HG03378 (cell line): ENCODE data around the gene BAHCC1.

Experiments used
- ATAC-seq: cut with Tn5 transposase; IDR thresholded peaks from one replicate; pipeline ENCODE4 v1.9.1; 2021; ENCODE audit warnings: mild to moderate bottlenecking, moderate library complexity; ENCODE audit not compliant: unreplicated experiment

Gene BAHCC1

GRCh38 chr17:81397314-81398175 lies 2.3 kb downstream of the BAHCC1 start:
- ATAC-seq = no peak

- no peak for ATAC-seq
Measured at GRCh38 chr17:81398176-81398831, 3.0 kb downstream of the BAHCC1 start.

DNA sequence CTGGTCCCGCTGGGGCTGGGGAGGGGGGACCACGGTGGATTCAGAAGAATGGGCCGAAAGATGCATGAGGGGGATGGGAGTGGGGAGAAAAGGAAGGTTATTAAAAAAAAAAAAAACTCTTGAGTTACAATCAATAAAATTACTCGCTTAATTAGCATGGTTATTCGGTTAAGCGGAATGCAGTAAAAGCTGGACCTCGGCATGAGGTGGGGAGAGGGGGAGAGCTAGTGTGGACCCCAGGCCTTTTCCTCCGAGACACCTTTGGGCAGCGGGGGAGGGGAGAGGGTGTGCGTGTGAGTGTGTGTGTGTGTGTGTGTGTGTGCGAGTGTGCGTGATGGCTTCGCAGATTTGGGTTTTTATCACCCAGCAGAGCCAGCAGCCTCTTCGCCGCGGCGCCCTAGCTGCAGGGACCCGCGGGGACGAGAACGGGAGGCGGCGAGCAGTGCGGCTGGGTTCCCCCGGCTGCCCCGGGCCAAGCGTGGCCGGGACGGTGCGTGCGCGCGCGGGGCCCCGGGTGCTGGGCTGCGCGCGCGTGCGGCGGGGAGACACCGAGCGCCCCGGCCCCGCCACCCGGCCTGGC lies 3.7 kb downstream of the BAHCC1 start:
- ATAC-seq = no peak

GRCh38 chr17:81399481-81400153 lies 4.4 kb downstream of the BAHCC1 start:
- ATAC-seq = no peak

GRCh38 chr17:81400154-81400977 lies 5.1 kb downstream of the BAHCC1 start:
- no peak for ATAC-seq

DNA sequence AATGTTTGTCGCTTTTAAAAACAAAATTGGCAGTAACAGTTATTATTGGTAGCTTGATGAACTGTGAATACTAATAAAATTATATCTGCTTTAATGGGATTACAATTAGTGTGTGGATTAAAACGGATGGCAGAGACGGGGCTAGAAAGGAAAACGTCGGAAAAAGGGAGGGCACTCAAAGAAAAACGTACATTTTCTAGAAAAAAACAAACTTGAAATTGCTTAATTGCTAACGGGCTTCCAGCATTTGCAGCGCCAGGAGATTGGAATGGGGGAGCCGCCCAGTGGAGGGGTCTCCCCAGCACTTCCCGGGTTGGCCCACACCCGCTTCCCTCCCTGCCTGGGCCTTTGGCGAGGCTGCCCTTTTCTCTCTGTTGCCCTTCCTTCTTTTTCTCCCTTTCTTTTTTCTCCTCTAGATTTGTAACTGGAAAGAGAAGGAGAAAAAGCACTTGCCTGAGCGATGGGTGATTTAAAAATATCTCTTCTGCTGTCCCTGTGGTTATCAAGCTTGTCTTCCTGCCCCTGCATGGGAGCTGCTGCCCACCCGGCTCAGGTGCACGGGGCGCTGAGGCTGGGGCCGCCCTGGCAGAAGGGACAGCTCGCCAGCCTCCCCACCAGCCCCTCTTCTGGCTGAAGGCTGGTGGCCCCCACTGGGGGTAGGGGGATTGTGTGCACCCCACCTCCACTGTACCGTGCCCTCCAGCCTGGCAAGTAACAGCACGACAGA lies 5.9 kb downstream of the BAHCC1 start:
- no peak for ATAC-seq

DNA sequence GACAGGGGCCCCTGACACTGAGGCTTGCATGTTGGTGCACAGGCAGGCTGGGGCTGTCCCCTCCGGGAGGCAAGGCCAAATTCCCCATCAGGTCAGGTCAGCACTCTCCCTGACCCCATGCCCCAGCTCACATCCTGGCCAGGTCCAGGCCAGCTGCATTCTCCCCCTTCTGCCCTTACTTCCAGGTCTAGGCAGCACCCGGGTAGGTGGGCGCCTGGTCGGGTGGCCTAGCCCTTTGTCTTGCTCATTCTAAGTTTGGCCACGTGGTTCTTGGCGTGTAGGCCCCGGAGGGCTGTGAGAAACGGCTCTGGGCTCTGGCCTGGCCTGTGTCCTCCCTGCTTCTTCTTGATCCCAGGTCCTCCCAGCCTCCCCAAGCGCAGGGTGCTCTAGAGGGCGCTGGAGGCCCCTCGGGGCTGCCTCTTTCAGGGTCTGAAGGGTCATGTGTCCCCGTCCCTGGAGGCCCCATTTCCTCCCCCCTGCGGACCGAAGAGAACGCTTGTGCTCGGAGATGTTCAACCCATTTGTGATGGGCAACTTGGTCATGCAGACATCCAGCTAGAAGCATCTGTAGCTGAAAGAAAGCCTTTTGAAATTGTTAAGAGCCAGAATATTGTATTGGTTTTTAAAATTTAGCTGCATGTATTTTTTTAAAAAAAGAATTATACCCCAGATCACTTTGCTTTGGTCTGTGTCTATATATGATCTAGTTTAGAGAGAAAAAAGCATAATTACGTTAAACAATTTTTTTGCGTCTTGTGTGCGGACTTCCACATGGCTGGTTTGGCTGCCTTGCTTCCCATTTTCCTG lies 6.7 kb downstream of the BAHCC1 start:
- no peak for ATAC-seq

DNA sequence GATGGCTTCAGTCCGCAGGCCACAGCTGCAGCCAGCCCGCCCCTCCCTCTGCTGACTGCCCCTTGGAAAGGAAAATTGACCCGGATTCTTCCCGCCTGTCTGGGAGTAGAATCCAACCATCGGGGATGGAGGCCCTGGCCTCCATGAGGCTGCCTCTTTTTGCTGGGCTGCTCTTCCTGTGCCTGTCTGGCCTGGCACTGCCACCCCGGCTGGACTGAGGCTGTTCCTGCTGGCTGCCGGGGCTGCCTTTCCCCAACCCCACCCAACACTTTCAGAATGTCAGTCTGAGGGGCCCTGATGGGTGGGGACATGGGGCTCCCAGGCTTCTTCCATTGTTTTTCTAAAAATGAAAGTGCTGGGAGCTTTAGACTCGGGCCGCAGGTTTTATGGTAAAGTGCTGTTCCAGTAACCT lies 7.3 kb downstream of the BAHCC1 start:
- ATAC-seq = no peak

DNA sequence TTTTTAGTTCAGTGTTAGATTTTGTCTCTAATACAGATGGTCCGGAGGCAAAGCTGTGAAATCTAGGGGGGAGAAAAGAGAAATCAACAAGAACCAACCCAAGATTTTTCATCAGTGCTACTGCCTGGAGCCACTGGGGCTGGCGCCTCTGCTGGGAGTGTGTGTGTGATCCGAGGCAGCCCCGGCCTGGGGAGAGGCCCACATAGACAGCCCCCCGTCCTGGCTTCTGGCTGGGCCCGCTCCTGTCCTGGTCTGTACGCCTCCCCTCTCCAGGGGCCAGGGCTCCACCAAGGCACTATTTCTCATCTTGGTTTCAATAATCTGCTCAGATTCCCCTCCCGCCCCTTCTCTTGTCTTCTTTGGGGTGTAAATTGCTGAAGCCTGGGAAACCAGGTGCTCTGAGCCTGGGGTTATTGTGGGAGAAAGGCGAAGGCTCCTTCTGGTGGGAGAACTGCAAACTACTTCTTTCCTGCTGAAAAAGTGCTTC lies 7.8 kb downstream of the BAHCC1 start:
- no peak for ATAC-seq

- no peak for ATAC-seq
Measured at GRCh38 chr17:81403671-81404534, 8.6 kb downstream of the BAHCC1 start.

GRCh38 chr17:81404558-81405165 lies 9.4 kb downstream of the BAHCC1 start:
- ATAC-seq = no peak

GRCh38 chr17:81405411-81405872 lies 10.2 kb downstream of the BAHCC1 start:
- ATAC-seq = no peak

- ATAC-seq = no peak
Measured at GRCh38 chr17:81406117-81406953, 11.1 kb downstream of the BAHCC1 start.

GRCh38 chr17:81408049-81408448 lies 12.8 kb downstream of the BAHCC1 start:
- ATAC-seq = no peak

DNA sequence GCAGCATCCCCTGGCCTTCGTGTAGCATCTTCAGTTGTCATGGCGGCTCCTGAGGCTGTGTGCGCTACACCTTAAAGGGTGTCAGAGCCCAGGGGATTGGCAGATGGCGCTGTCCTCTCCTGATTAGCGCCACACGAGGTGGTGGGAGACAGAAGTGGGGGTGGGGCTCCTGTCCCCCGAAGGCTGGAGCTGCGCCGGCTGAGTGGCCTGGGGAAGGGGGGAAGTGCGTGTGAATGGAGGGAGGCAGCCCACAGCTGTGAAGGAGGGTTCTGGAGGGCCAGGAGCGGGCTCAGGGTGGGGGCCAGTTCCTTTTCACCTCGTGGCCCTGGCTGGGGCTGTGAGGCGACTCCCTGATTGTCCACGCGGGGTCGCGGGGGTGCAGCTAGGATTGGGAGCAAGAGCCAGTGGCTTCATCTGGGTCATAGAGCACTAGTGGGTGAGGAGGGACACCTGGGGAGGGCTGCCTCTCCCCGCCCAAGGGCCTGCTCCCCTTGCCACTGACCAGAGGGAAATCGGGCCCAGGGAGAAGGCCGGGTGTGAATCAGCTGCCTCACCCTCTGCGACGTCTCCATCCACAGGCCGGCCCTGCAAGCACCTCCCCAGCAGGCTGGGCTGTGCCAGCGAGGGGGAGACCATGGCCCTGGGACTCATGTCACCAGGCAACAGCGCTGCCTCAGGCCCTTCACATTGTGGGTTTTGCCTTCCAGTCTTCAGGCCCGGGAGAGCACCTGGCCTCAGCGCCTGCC lies 14.1 kb downstream of the BAHCC1 start:
- ATAC-seq = no peak

GRCh38 chr17:81410852-81411251 lies 15.6 kb downstream of the BAHCC1 start:
- ATAC-seq = no peak
